Measurements from ENCODE around the gene POR.

The POR gene

DNA sequence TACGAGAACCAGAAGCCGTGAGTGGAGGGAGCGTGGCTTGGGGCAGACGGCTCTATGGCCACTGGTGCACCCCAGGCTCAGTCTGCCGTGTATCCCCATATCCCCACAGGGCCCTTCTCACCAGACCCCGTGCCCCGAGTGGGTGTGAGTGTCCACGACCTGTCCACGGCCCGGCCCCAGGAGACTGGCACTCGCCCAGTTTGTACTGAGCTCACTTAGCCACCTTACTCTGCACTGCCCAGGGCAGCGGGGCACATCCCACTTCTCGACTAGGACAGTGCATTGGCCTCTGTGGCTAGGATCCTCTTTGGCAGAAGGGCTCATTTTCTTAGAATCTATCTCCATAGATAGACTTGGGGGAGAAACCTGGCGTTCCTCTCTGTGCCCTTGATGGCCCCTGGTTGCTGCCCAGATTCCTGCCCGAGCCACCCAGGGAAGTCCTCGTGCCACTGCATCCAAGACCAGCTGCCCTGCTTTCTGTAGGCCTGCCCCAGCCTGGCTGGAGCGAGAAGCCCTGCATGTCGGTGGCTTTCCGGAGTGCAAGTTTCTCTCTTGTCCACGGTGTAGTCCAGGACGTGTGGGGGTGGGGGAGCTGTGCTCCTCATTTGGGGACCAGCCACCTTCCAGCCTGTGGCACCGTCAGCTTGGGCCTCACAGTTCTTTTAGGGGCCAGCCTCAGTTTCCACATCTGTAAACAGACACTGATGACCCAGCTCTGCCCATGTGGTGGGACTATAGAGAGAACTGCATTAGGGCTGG lies 67.5 kb downstream of the POR start:
- H3K36me3 Mint-ChIP-seq = peaks cover 41% of the 10 kb centered on the region
- H3K4me1 Mint-ChIP-seq = peaks cover 4% of the 10 kb centered on the region
- peak; percentile 9 for ATAC-seq
- H3K9me3 Mint-ChIP-seq = no peaks in the 10 kb centered on the region
- peak overlapping the region; percentile 43 for H3K27ac Mint-ChIP-seq
- no peak overlapping the region for H3K4me3 Mint-ChIP-seq
- DNase-seq (ENCODE audit: low spot score in 2 of 2) = no peak

DNA sequence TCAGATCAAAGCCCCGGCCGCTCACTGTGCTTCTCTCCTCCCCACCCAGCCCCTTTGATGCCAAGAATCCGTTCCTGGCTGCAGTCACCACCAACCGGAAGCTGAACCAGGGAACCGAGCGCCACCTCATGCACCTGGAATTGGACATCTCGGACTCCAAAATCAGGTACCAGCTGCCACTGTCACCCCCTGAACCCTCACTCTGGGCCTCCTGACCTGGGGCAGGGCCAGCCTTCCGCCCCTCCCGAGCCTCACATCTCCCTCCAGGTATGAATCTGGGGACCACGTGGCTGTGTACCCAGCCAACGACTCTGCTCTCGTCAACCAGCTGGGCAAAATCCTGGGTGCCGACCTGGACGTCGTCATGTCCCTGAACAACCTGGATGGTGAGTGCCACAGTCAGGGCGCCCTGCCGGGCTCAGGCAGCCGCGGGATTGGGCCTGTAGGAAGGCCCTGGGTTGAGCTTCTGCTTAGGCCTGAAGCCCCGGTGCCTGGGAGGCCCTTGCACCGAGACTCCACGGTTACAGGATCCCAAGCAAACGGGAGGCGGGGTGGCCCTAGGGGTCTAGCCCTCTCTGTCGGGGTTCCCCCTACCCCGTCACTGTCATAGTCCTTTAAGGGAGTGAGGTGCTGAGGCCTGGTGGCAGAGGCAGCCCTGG lies 68.6 kb downstream of the POR start:
- Mint-ChIP-seq H3K9me3 (no peaks in the 10 kb centered on the region), H3K36me3 (peaks cover 41% of the 10 kb centered on the region), H3K4me3 (no peak overlapping the region), H3K4me1 (peaks cover 12% of the 10 kb centered on the region), H3K27ac (peak overlapping the region; percentile 43)
- ATAC-seq = no peak
- DNase-seq (ENCODE audit: low spot score in 2 of 2) = no peak

DNA sequence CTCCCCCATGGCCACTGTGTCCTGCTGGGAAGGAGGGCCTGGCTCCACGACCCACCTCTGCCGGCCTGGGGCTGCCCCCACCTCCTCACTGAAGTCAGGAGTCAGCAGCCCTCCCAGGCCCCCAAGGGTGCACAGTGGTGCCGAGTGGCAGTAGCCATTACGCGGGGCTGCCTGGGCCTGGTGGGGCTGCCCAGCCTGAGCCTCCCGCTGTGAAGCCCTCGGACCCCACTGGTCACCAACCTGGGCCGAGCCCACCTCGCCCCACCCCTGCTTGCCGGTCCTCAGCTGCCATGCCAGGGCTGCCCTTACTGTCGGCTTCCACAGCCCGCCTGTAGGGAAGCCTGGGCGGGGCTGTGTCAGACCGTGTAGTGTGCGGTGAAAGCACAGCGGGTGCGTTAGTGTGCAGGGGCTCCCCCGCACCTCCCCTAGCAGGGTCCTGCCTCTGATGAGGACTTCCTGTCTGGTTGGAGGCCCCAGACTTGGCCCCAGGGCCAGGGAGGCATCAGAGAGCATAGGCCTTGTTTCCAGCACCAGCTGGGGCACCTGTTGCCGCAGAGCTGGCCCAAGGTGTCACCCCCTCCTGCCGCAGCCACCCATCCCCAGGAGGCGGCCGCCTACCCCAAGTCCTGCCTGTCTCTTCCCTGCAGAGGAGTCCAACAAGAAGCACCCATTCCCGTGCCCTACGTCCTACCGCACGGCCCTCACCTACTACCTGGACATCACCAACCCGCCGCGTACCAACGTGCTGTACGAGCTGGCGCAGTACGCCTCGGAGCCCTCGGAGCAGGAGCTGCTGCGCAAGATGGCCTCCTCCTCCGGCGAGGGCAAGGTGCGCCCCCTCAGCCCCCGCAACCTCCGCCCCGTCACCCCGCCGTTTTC lies 69.4 kb downstream of the POR start:
- no peak overlapping the region for H3K4me3 Mint-ChIP-seq
- peaks cover 12% of the 10 kb centered on the region for H3K4me1 Mint-ChIP-seq
- DNase-seq (ENCODE audit: low spot score in 2 of 2) (no peak), ATAC-seq (no peak)
- H3K36me3 Mint-ChIP-seq = peaks cover 41% of the 10 kb centered on the region
- no peaks in the 10 kb centered on the region for H3K9me3 Mint-ChIP-seq
- H3K27ac Mint-ChIP-seq = no peak overlapping the region

DNA sequence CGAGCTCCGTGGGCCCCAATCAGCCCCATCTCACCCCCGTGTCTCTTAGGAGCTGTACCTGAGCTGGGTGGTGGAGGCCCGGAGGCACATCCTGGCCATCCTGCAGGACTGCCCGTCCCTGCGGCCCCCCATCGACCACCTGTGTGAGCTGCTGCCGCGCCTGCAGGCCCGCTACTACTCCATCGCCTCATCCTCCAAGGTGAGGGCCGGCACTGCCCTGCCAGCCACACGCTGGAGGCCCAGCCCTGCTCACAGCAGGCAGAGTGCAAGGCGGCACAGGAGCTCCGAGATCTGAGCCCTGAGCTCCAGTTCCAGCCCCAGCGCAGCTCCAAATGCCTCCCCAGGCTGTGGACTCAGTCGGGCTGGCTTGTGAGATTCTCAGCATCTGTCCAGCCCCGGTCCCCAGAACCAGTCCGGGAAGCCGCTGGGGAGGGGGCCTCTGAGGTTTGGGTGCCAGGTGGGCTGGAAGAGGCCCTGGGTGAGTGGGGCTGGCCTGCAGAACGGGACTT lies 70.1 kb downstream of the POR start:
- ATAC-seq = no peak
- H3K9me3 Mint-ChIP-seq = no peaks in the 10 kb centered on the region
- peaks cover 41% of the 10 kb centered on the region for H3K36me3 Mint-ChIP-seq

DNA sequence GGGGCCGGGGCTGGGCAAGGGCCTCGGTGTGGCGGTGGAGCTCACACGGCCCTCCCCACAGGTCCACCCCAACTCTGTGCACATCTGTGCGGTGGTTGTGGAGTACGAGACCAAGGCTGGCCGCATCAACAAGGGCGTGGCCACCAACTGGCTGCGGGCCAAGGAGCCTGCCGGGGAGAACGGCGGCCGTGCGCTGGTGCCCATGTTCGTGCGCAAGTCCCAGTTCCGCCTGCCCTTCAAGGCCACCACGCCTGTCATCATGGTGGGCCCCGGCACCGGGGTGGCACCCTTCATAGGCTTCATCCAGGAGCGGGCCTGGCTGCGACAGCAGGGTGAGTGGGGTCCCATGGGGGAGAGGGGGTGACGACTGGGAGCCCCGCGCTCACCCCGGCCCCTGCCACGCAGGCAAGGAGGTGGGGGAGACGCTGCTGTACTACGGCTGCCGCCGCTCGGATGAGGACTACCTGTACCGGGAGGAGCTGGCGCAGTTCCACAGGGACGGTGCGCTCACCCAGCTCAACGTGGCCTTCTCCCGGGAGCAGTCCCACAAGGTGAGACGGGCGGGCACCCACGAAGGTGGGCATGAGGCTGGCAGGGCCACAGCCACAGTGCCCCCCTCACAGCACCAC lies 70.7 kb downstream of the POR start:
- Mint-ChIP-seq H3K9me3 (no peaks in the 10 kb centered on the region), H3K4me1 (peaks cover 25% of the 10 kb centered on the region)

More for the DNA sequence above, 70.1 kb downstream of the POR start:
- peaks cover 19% of the 10 kb centered on the region for H3K4me1 Mint-ChIP-seq
- no peak overlapping the region for H3K27ac Mint-ChIP-seq
- no peak overlapping the region for H3K4me3 Mint-ChIP-seq
- DNase-seq (ENCODE audit: low spot score in 2 of 2) = no peak

DNA sequence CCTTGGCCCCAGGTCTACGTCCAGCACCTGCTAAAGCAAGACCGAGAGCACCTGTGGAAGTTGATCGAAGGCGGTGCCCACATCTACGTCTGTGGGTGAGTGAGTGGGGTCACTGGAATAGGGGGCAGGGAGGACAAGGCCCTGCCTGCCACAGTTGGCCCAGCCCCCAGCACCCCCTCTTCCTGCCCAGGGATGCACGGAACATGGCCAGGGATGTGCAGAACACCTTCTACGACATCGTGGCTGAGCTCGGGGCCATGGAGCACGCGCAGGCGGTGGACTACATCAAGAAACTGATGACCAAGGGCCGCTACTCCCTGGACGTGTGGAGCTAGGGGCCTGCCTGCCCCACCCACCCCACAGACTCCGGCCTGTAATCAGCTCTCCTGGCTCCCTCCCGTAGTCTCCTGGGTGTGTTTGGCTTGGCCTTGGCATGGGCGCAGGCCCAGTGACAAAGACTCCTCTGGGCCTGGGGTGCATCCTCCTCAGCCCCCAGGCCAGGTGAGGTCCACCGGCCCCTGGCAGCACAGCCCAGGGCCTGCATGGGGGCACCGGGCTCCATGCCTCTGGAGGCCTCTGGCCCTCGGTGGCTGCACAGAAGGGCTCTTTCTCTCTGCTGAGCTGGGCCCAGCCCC lies 71.3 kb downstream of the POR start:
- peaks cover 41% of the 10 kb centered on the region for H3K36me3 Mint-ChIP-seq
- no peak overlapping the region for H3K27ac Mint-ChIP-seq
- no peaks in the 10 kb centered on the region for H3K9me3 Mint-ChIP-seq
- H3K4me1 Mint-ChIP-seq = peaks cover 30% of the 10 kb centered on the region
- H3K4me3 Mint-ChIP-seq = no peak overlapping the region
- ATAC-seq (no peak), DNase-seq (ENCODE audit: low spot score in 2 of 2) (no peak)

More for the DNA sequence above, 70.7 kb downstream of the POR start:
- ATAC-seq = no peak
- DNase-seq (ENCODE audit: low spot score in 2 of 2) = no peak
- Mint-ChIP-seq H3K4me3 (no peak overlapping the region), H3K27ac (no peak overlapping the region), H3K36me3 (peaks cover 41% of the 10 kb centered on the region)

DNA sequence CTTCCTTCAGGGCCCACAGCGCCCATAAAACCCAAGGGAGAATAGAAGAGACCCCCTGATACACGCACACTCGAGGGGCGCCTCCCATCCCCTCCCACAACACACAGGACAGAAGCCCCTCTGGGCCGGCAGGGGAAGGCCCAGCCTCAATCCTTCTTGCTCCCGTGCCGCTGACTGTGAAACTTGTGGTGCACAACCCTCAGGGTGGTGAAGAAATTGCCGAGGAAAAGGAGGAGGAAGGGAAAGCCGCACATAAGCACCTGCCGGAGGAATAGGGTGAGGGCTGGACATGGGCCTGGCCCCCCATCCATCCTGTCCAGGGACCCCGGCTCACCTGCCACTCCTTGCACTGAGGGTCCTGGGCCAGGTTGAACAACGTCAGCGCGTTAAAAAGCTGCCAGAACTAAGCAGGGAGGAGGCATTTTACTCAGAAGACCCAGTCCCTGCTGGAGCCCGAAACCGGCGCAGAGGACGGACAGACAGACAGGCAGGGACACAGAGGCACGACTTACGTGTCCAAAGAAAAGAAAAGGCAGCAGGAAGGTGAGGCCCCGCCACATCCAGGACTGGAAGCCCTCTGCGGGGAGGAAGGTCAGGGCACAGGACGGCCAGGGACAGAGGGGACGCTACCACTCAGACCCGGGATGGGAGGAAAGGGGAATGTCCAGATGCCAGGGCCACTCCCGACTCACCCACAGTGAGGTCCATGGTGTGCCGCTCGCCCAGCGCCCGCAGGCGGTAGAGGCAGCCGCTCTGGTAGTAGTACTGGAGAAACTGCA lies 72.3 kb downstream of the POR start:
- Mint-ChIP-seq H3K4me3 (no peak overlapping the region), H3K27ac (peak overlapping the region; percentile 70), H3K36me3 (peaks cover 32% of the 10 kb centered on the region), H3K9me3 (no peaks in the 10 kb centered on the region), H3K4me1 (peaks cover 30% of the 10 kb centered on the region)
- no peak for ATAC-seq
- no peak for DNase-seq (ENCODE audit: low spot score in 2 of 2)

DNA sequence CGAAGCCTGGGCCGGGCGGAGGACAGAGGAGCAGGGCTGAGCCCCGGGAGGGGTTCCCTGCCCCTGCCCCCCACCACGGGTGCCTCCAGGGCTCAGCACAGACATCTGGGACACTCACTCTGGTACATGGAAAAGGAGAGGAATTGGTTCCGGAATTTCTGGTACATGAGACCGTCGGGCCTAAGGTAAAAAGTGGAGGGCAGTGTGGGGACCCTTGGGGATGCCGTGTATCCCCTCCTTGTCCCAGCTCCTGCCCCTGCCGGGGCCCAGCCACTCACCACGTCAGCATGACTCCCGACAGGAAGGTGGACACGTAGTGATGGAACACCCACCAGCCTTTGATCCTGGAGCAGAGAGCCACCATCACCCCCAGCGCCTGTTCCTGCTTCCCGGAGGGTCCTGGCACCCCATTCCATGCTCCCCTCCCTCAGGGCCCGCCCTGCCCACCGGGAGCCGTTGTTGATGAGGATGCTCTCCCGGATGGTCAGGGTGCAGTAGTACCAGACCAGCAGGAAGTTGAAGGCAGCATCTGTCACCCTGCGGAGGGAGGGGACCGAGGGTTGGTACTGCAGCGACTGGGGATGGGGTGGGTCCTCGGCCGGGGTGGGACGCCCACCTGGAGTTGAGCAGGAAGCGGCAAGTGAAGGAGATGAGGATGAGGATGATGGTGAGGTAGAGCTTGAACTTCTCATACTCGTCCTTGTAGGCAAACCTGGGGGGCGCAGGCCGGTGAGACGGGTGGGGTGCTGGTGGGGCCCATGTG lies 73.0 kb downstream of the POR start:
- Mint-ChIP-seq H3K4me3 (no peak overlapping the region), H3K9me3 (no peaks in the 10 kb centered on the region), H3K27ac (peak overlapping the region; percentile 70), H3K4me1 (peaks cover 31% of the 10 kb centered on the region), H3K36me3 (peaks cover 28% of the 10 kb centered on the region)
- DNase-seq (ENCODE audit: low spot score in 2 of 2) (no peak), ATAC-seq (no peak)

DNA sequence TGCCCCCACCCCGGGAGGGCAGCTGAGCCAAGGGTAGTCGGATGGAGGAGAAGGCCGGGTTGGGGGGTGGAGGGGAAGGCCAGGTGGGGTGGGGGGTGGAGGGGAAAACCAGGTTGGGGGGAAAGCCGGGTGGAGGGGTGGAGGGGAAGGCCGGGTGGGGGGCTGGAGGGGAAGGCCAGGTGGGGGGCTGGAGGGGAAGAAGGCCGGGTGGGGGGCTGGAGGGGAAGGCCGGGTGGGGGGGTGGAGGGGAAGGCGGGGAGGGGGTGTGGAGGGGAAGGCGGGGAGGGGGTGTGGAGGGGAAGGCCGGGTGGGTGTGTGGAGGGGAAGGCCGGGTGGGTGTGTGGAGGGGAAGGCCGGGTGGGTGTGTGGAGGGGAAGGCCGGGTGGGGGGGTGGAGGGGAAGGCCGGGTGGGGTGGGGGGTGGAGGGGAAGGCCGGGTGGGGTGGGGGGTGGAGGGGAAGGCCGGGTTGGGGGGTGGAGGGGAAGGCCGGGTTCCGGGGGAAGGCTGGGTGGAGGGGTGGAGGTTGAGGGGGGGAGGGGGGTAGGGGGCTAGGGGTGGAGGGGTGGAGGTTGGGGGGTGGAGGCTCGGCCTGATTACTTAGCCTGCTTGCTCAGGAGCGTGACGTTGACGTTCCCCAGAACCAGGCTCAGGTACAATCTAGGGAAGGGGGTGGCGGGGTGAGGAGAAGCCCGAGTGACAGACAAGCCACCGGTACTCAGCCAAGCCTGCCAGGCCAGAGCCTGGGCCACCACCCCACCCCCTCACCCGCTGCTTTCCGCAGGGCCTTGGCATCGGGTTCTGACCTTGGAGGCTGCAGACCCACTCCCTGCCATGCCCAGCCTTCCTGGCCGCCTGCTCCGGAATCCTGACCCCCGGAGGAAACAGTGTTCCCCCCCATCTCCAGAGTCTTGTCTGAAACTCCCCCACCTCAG lies 73.9 kb downstream of the POR start:
- H3K27ac Mint-ChIP-seq = peak overlapping the region; percentile 54

DNA sequence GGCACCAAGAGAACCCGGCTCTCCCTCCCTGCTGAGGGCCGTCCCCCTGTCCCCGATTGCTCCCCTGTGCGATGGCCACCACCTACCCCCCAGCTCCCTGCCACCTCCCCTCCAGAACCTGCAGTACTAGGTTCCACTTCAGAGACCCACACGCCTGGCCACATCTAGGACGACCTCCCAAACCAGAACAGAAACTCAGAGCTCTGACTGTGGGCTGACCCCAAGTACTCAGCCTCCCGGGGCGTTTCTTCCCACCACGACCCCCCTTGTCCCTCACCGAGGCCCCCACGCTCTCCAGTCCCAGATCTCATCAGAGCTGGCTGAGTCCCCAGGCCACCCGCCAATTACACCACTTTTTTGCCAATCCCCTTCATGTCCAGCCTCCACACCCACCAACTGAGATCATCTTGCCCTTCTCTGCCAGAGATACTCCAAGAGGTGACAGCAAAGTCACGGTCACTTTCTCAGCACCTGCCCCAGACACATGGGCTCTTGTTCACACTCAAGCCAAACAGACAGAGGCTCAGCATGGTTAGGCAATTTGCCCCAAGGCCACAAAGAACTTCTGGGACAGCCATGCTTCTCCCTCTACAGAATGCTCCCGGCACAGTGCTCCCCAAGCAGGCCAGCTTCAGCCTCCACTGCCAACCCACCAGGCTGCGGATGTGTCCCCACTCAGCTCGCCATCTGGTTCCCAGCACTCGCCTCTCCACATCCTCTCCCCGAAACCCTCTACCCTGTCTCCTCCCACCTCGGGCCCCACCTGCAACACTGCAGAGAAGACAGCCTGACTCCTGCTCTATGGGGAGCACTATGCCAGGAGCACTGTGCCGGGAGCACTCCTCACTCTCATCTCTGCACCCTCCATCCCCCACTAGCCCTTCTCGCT lies 74.8 kb downstream of the POR start:
- Mint-ChIP-seq H3K4me3 (no peak overlapping the region), H3K27ac (peak overlapping the region; percentile 7), H3K9me3 (no peaks in the 10 kb centered on the region), H3K36me3 (peaks cover 24% of the 10 kb centered on the region), H3K4me1 (peaks cover 41% of the 10 kb centered on the region)
- ATAC-seq = no peak
- no peak for DNase-seq (ENCODE audit: low spot score in 2 of 2)

More for the DNA sequence above, 73.9 kb downstream of the POR start:
- H3K4me1 Mint-ChIP-seq = peaks cover 40% of the 10 kb centered on the region
- peaks cover 24% of the 10 kb centered on the region for H3K36me3 Mint-ChIP-seq
- no peak overlapping the region for H3K4me3 Mint-ChIP-seq
- DNase-seq (ENCODE audit: low spot score in 2 of 2) (no peak), ATAC-seq (no peak)
- no peaks in the 10 kb centered on the region for H3K9me3 Mint-ChIP-seq

DNA sequence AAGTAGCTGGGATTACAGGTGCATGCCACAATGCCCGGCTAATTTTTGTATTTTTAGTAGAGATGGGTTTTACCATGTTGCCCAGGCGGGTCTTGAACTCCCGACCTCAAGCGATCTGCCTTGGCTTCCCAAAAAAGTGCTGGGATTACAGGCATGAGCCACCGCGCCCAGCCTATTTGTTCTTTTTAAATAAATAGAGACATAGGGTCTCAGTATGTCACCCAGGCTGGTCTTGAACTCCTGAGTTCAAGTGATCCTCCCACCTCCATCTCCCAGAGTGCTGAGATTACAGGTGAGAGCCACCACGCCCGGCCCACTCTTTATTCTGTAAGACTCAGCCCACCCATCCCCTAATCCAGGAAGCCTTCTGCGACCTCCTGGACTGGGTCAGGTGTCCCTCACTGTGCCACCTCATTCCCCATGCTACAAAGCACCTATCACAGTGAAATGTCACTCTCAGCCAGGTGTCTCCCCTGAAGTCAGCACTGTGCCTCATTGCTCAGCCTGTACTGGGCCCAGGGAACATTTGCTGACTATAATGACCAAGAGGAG lies 76.7 kb downstream of the POR start:
- Mint-ChIP-seq H3K27ac (peak overlapping the region; percentile 32), H3K4me3 (no peak overlapping the region), H3K9me3 (no peaks in the 10 kb centered on the region), H3K4me1 (peaks cover 43% of the 10 kb centered on the region), H3K36me3 (peaks cover 21% of the 10 kb centered on the region)
- ATAC-seq (no peak), DNase-seq (ENCODE audit: low spot score in 2 of 2) (no peak)

All from stimulated activated effector memory CD8-positive, alpha-beta T cell treated with anti-CD3 and anti-CD28 coated beads, Interleukin-12 subunit alpha, Interleukin-12 subunit beta, amount 100 ng/mL, for 72 hours (primary cell).